Spinal cord (tissue), 10 donors: ENCODE measurements around the gene SPTBN4. TPM values are rescaled to one million over a fixed set of nuclear protein-coding genes. Genes with fewer than 3 reads are reported as not detected.
"Not testable (repeated sequence)": the region's sequence is repeated elsewhere in the genome, so short reads cannot be mapped to it uniquely, and the experiment has no call there.

Source experiments
- DNase-seq, 6 donors: peaks; one replicate each; pipeline versions ENCODE4 v3.0.0 to v3.0.0-alpha.2; 2013 to 2015; ENCODE audit warnings: low spot score in 6 of 6, low read depth in 4 of 6
- H3K27ac ChIP-seq: one replicate; pipeline ENCODE4 v1.5.1; 2013; ENCODE audit warnings: low read depth, low read length, control low read depth
- H3K27me3 ChIP-seq: one replicate; pipeline ENCODE4 v1.6.1; 2013; ENCODE audit warnings: low read length; ENCODE audit not compliant: control insufficient read depth, insufficient read depth
- H3K36me3 ChIP-seq: one replicate; pipeline ENCODE4 v1.6.1; 2013; ENCODE audit warnings: low read length; ENCODE audit not compliant: control insufficient read depth, insufficient read depth
- H3K4me1 ChIP-seq: one replicate; pipeline ENCODE4 v1.6.1; 2013; ENCODE audit warnings: low read length; ENCODE audit not compliant: control insufficient read depth, insufficient read depth
- H3K4me3 ChIP-seq: one replicate; pipeline ENCODE4 v1.5.1; 2013; ENCODE audit warnings: low read depth, low read length, control low read depth
- H3K9me3 ChIP-seq: one replicate; pipeline ENCODE4 v1.6.1; 2013; ENCODE audit warnings: low read length; ENCODE audit not compliant: control insufficient read depth, insufficient read depth
- WGBS: methylation state at CpG from one replicate; pipeline ENCODE4 v1.1.5; 2013; ENCODE audit warnings: missing lambda C conversion rate; ENCODE audit not compliant: insufficient coverage; 5-methylcytosine and 5-hydroxymethylcytosine counted together
- polyA plus RNA-seq, 2 donors: library from polyadenylated mRNA; unstranded; fragments of 120-200 nt; gene quantifications; one replicate each; pipeline ENCODE4 v1.2.1, GENCODE V29; 2013; ENCODE audit not compliant: insufficient read length in 2 of 2
- total RNA-seq, 2 donors: library from RNA; depleted of rRNA in 1 of 2; stranded (reverse); fragments of 120-200 nt in 1 of 2; fragments of >200 nt in 1 of 2; gene quantifications; one replicate each; pipeline versions ENCODE4 v1.2.3 to v1.2.4, GENCODE V29; 2013 to 2014
- donor health status: healthy.

The SPTBN4 gene
- total and polyA plus RNA-seq, 4 donors: 13.9 to 43.8 (median 28.1) TPM

- Histone ChIP-seq H3K27me3 (peaks cover 2% of the 10 kb centered on the region), H3K27ac (no peak overlapping the region), H3K4me3 (no peak overlapping the region), H3K36me3 (peaks cover 31% of the 10 kb centered on the region), H3K4me1 (peaks cover 17% of the 10 kb centered on the region), H3K9me3 (no peaks in the 10 kb centered on the region)
- DNase-seq: no peak
- 75% methylated on average over 2 of the region's 2 CpGs for WGBS
Observed at GRCh38 chr19:40533508-40533907, 66.7 kb downstream of the SPTBN4 start.

- Histone ChIP-seq H3K4me1 (peaks cover 10% of the 10 kb centered on the region), H3K4me3 (no peak overlapping the region), H3K36me3 (peaks cover 35% of the 10 kb centered on the region), H3K27ac (no peak overlapping the region), H3K27me3 (peaks cover 2% of the 10 kb centered on the region), H3K9me3 (no peaks in the 10 kb centered on the region)
- DNase-seq: no peak
- WGBS: 88% methylated on average over 4 of the region's 4 CpGs
Observed at GRCh38 chr19:40534148-40534547, 67.3 kb downstream of the SPTBN4 start.

- peaks cover 5% of the 10 kb centered on the region for H3K4me1 ChIP-seq
- H3K27me3 ChIP-seq: no peaks in the 10 kb centered on the region
- no peaks in the 10 kb centered on the region for H3K9me3 ChIP-seq
- no peak overlapping the region for H3K4me3 ChIP-seq
- DNase-seq: no peak
- 85% methylated on average over 2 of the region's 4 CpGs for WGBS
- H3K27ac ChIP-seq: no peak overlapping the region
- peaks cover 39% of the 10 kb centered on the region for H3K36me3 ChIP-seq
Observed at GRCh38 chr19:40539070-40539469, 72.3 kb downstream of the SPTBN4 start.

- H3K36me3 ChIP-seq: peaks cover 27% of the 10 kb centered on the region
- WGBS: 53% methylated on average over 6 of the region's 6 CpGs
- H3K4me3 ChIP-seq: no peak overlapping the region
- peaks cover 5% of the 10 kb centered on the region for H3K4me1 ChIP-seq
- no peak overlapping the region for H3K27ac ChIP-seq
- peak in 2 of 6 donors; percentile 11 to 72 for DNase-seq
- no peaks in the 10 kb centered on the region for H3K27me3 ChIP-seq
- no peaks in the 10 kb centered on the region for H3K9me3 ChIP-seq
Observed at GRCh38 chr19:40542202-40542859, 75.5 kb downstream of the SPTBN4 start.

GRCh38 chr19:40543029-40543597 lies 76.3 kb downstream of the SPTBN4 start:
- DNase-seq: no peak
- no peaks in the 10 kb centered on the region for H3K27me3 ChIP-seq
- 100% methylated on average over 2 of the region's 6 CpGs for WGBS

GRCh38 chr19:40546153-40546841 lies 79.5 kb downstream of the SPTBN4 start:
- not testable (repeated sequence) for H3K27ac ChIP-seq, H3K4me3 ChIP-seq, DNase-seq, H3K27me3 ChIP-seq, H3K4me1 ChIP-seq, H3K9me3 ChIP-seq
- no CpG with 5 or more reads among the region's 3 CpGs for WGBS
- H3K36me3 ChIP-seq: peaks cover 22% of the 10 kb centered on the region

More at GRCh38 chr19:40543029-40543597, 76.3 kb downstream of the SPTBN4 start:
- no peak overlapping the region for H3K27ac ChIP-seq
- H3K36me3 ChIP-seq: peaks cover 22% of the 10 kb centered on the region
- H3K9me3 ChIP-seq: no peaks in the 10 kb centered on the region
- no peak overlapping the region for H3K4me3 ChIP-seq
- H3K4me1 ChIP-seq: peaks cover 5% of the 10 kb centered on the region

- not testable (repeated sequence) for H3K4me3 ChIP-seq, H3K9me3 ChIP-seq, H3K27me3 ChIP-seq, DNase-seq, H3K27ac ChIP-seq, H3K4me1 ChIP-seq
- H3K36me3 ChIP-seq: peaks cover 18% of the 10 kb centered on the region
- no CpG with 5 or more reads among the region's 4 CpGs for WGBS
Observed at GRCh38 chr19:40547190-40547589, 80.4 kb downstream of the SPTBN4 start.

- H3K4me3 ChIP-seq: no peak overlapping the region
- DNase-seq: no peak
- no CpG with 5 or more reads among the region's 1 CpG for WGBS
Observed at GRCh38 chr19:40547836-40548235, 81.0 kb downstream of the SPTBN4 start.

GRCh38 chr19:40549007-40549708 lies 82.4 kb downstream of the SPTBN4 start:
- 3% methylated on average over 41 of the region's 43 CpGs for WGBS
- Histone ChIP-seq H3K36me3 (peaks cover 20% of the 10 kb centered on the region), H3K27ac (no peak overlapping the region), H3K4me1 (no peaks in the 10 kb centered on the region), H3K4me3 (no peak overlapping the region), H3K9me3 (no peaks in the 10 kb centered on the region), H3K27me3 (peaks cover 10% of the 10 kb centered on the region)
- peak in 3 of 6 donors; percentile 43 to 94 (median 80) for DNase-seq

More at GRCh38 chr19:40547836-40548235, 81.0 kb downstream of the SPTBN4 start:
- Histone ChIP-seq H3K9me3 (no peaks in the 10 kb centered on the region), H3K4me1 (no peaks in the 10 kb centered on the region), H3K36me3 (peaks cover 16% of the 10 kb centered on the region), H3K27ac (no peak overlapping the region), H3K27me3 (peaks cover 5% of the 10 kb centered on the region)
